NCI-H446 treated with DMSO at 0.1 percent for 48 hours (cell line): ENCODE measurements around the gene PIM3.

Experiments used
- DNase-seq: peaks from one replicate; lab custom pipeline; 2025; lab: John Stamatoyannopoulos, UW

PIM3 gene

GRCh38 chr22:49928185-49928495, 32.4 kb upstream of the PIM3 start:
- no peak for DNase-seq

- no peak for DNase-seq
These were observed 31.9 kb upstream of the PIM3 start for GRCh38 chr22:49928555-49929210.

GRCh38 chr22:49929211-49929979, 31.2 kb upstream of the PIM3 start:
- DNase-seq, result no peak

- no peak for DNase-seq
These were observed 30.5 kb upstream of the PIM3 start for GRCh38 chr22:49929994-49930575.

GRCh38 chr22:49930596-49931412, 29.8 kb upstream of the PIM3 start:
- no peak for DNase-seq

DNA sequence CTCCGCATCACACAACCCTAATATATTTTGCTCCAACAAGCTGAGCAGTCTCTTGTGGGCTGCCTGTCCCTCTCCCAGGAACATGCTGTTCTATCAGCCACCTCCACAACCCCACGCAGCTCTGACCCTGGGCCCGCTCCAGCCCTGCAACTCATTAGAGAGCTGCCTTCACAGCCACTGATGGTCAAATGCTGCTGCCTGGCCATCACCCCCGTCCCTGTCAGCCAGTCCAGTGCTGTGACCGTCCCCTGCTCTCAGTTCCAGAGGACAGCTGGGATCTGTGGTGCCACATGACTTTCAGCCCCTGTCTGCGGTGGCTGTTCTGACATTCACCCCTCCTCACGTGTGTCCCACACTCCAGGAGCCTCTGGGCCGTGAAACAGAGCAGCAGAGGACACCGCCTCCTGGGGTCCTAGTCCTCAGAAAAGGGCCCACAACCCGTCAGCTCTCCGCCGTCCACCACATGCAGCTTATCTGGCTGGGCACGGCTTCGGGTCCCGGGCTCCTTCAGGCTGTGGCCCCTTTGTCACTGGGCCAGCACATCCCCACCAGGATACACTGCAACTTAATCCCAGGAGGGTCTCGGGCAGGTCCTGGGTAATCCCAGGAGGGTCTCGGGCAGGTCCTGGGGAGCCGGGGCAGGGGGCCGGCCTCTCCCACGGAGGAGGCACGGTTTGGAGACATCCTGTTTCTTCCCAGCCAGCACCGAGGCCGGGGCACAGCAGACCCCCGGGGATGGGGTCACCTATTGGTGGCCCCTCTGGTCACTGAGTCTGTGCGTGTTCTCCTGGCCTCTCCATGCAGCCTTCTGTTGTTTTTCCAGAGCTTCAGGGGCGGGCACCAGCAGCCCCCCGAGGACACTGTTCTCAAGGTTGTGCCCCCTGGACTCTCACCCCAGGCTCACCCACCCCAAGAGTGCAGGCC, 27.1 kb upstream of the PIM3 start:
- no peak for DNase-seq

- no peak for DNase-seq
These were observed 26.2 kb upstream of the PIM3 start for GRCh38 chr22:49934160-49934890.

GRCh38 chr22:49934891-49935557, 25.5 kb upstream of the PIM3 start:
- no peak for DNase-seq

DNA sequence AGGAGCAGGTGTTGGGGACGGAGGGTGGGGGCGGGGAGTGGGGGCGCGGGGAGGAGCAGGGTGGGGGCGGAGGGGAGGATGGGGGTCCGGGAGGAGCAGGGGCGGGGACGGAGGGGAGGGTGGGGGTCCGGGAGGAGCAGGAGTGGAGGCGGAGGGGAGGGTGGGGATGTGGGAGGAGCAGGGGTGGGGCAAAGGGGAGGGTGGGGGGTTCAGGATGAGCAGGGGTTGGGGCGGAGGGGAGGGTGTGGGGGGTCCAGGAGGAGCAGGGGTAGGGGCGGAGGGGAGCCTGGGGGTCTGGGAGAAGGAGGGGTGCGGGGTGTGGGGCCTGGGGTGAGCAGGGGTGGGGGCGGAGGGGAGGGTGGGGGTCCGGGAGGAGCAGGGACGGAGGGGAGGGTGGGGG, 25.0 kb upstream of the PIM3 start:
- DNase-seq, result no peak

DNA sequence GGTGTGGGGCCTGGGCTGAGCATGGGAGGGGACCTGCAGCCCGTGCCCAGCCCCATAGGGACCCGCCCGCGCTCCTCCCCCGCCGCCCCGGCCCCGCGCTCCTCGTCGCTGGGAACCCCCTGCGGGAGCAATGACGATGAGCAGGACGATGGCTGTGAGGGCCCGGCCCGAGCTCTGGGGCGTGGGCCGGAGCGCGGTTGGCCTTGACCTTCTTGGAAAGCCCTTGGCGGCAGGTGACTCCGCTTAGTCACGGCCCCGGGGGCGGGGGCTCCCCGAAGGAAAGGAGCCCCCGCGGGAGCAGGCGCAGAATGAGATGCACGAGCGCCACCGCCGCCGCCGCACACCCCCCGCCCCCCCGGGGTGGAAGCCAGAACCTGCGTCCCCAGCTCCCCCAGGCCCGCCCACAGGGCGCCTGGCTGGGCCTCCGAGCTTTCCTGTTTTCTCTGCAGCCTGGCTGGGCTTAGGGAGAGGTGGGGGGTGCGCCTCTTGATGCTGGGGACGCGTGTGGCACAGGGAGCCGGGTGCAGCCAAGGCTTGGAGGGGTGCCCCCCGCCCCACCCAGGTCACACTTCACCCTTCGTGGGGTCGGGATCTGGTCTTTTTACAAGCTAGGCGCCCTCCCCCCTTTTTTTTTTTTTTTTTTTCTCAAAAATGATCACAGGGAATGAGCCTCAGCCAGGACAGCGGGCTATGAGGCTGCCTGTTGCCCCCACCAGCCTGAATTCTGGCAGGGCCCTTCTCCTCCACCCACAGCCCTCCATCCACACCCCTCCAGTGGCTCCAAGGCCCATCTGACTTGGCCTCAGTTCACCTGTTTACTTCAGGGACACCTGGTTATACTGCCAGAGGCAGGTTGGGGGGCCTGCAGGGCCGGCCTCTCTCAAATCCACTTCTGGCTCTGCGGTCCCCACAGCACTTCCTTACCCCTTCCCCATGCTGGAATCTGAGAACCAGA, 24.3 kb upstream of the PIM3 start:
- no peak for DNase-seq

GRCh38 chr22:49936973-49937757, 23.4 kb upstream of the PIM3 start:
- no peak for DNase-seq

- DNase-seq, result no peak
These were observed 22.6 kb upstream of the PIM3 start for GRCh38 chr22:49937758-49938564.

GRCh38 chr22:49938565-49939136, 21.9 kb upstream of the PIM3 start:
- DNase-seq, result no peak

DNA sequence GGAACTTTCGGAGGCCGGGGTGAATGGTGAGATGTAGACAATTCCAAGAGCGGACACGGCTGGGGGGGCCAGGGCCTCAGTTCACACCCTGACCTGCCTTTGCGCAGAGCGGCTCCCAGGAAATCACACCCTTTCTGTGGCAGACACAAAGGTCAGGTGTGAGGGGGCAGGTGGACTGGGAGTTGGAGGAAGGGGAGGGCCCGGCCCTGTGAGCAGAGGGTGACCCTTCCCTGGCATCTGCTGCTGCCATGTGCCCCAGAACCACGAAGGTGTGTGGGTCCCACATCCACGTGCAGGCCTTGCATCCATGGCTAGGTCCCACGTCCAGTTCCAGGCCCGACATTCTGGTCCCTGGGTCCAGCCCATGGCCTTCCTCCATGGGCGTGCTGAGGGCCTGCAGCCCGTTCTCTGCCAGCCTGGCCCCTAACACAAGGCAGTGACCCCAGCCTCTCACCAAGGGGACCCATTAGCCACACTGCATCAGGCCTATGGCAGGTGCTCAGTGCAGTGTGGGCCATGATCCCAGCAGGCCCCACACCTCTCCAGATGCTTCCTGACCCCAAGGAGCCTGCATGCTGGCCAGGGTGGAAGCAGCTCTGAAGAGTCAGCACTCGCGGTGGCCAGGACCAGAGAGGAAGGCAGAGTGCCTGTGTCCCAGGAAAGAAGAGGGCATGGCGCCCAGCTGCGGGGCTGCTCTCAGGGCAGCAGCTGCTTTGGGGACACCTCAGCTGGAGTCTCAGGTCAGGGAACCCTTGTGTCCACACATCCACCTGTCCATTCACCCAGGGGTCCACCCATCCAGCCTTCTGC, 18.9 kb upstream of the PIM3 start:
- DNase-seq, result no peak

DNA sequence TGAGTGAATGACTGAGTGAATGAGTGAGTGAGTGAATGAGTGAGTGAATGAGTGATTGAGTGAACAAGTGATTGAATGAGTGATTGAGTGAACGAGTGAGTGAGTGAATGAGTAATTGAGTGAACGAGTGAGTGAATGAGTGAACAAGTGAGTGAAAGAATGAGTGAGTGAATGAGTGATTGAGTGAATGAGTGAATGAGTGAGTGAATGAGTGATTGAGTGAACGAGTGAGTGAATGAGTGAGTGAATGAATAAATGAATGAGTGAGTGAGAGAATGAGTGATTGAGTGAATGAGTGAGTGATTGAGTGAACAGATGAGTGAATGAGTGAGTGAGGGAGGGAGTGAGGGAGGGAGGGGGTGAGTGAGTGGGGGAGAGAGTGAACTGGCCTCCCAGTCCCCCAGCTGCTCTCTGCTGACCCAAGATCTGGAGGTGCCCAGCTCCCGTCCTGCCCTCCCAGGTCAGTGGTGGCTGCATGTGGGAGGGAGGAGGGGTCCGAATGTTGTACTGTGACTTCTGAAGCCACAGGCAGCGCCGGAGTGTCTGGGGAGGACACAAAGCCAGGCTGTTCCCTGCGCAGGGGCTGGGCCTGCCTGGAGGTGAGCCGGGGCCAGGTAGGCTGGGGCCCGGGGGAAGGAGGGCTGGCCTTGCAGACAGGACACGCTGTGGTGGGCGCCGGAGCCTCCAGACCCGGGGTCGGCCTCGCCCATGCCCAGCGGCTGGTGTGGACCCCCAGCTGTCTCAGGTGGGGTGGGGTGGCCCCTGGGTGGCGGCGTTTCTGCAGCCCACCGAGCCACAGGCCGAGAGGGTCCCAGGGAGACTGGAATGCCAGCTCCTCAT, 17.8 kb upstream of the PIM3 start:
- DNase-seq, result no peak
